WTC11 (cell line): ENCODE data around the gene ZFYVE28. TPM values are rescaled to one million over a fixed set of nuclear protein-coding genes. Genes with fewer than 3 reads are reported as not detected.

ENCODE experiments used
- ATAC-seq: fragments of 200-7000 bp; cut with Tn5 transposase; 2 replicates; pipeline ENCODE4 v1.10.0; 2021; ENCODE audit warnings: mild to moderate bottlenecking, moderate library complexity
- CTCF ChIA-PET: fragments of 300-600 bp; sonication (Branson Sonifier 250); formaldehyde crosslinking; loops from one replicate; lab custom pipeline; 2021; ENCODE audit warnings: antibody characterized with exemption; lab: Charles Lee
- POLR2A ChIA-PET: fragments of 350-600 bp; sonication (Branson Sonifier 250); formaldehyde crosslinking; loops from one replicate; lab custom pipeline; 2021; ENCODE audit warnings: antibody characterized with exemption; lab: Charles Lee
- DNase-seq: peaks from one replicate; pipeline ENCODE4 v3.0.0; 2021; ENCODE audit warnings: low spot score
- H3K27ac Mint-ChIP-seq: 2 replicates; pipeline ENCODE4 v1.8.0; 2021; ENCODE audit warnings: mixed read lengths
- H3K27me3 Mint-ChIP-seq: 2 replicates; pipeline ENCODE4 v1.8.0; 2021; ENCODE audit warnings: low read depth, mild to moderate bottlenecking, moderate library complexity, mixed read lengths
- H3K36me3 Mint-ChIP-seq: 2 replicates; pipeline ENCODE4 v1.8.0; 2021; ENCODE audit warnings: mixed read lengths
- H3K4me1 Mint-ChIP-seq: 2 replicates; pipeline ENCODE4 v1.8.0; 2022; ENCODE audit warnings: mixed read lengths
- H3K4me3 Mint-ChIP-seq: 2 replicates; pipeline ENCODE4 v1.8.0; 2021; ENCODE audit warnings: mild to moderate bottlenecking, moderate library complexity, mixed read lengths
- H3K9me3 Mint-ChIP-seq: 2 replicates; pipeline ENCODE4 v1.8.0; 2021; ENCODE audit warnings: mixed read lengths
- EMX1 ChIP-seq: fragments of 250-450 bp; sonication (Bioruptor Pico); IDR thresholded peaks from 2 replicates; pipeline ENCODE4 v1.8.0; 2021; ENCODE audit warnings: mild to moderate bottlenecking
- FOXK1 ChIP-seq: sonication (generic); formaldehyde crosslinking; IDR thresholded peaks from 2 replicates; pipeline ENCODE4 v1.8.0; 2022; ENCODE audit warnings: mild to moderate bottlenecking, moderate library complexity, missing genetic modification reagents
- FOXP1 ChIP-seq: sonication (generic); formaldehyde crosslinking; IDR thresholded peaks from 2 replicates; pipeline ENCODE4 v1.8.0; 2022; ENCODE audit warnings: missing genetic modification reagents, mild to moderate bottlenecking, moderate library complexity, borderline replicate concordance
- MYBL2 ChIP-seq: sonication (generic); formaldehyde crosslinking; IDR thresholded peaks from 2 replicates; pipeline ENCODE4 v1.8.1; 2023; ENCODE audit warnings: mild to moderate bottlenecking, moderate library complexity, missing genetic modification reagents
- NFATC4 ChIP-seq: fragments of 250-450 bp; sonication (Bioruptor Pico); IDR thresholded peaks from 2 replicates; pipeline ENCODE4 v1.9.0; 2021; ENCODE audit warnings: mild to moderate bottlenecking
- OVOL2 ChIP-seq: fragments of 250-450 bp; sonication (Bioruptor Pico); IDR thresholded peaks from 2 replicates; pipeline ENCODE4 v1.9.0; 2021; ENCODE audit warnings: mild to moderate bottlenecking, borderline replicate concordance
- SOX15 ChIP-seq: fragments of 250-450 bp; sonication (Bioruptor Pico); IDR thresholded peaks from 2 replicates; pipeline ENCODE4 v1.9.0; 2021; ENCODE audit warnings: mild to moderate bottlenecking
- SP1 ChIP-seq: sonication (generic); formaldehyde crosslinking; conservative IDR thresholded peaks from 2 replicates; pipeline ENCODE4 v1.8.1; 2022; ENCODE audit warnings: missing genetic modification reagents
- TEAD1 ChIP-seq: sonication (generic); formaldehyde crosslinking; IDR thresholded peaks from 2 replicates; pipeline ENCODE4 v1.8.0; 2022; ENCODE audit warnings: mild to moderate bottlenecking, missing genetic modification reagents
- TP53 ChIP-seq: sonication (generic); formaldehyde crosslinking; IDR thresholded peaks from 2 replicates; pipeline ENCODE4 v1.8.1; 2023; ENCODE audit warnings: mild to moderate bottlenecking, missing genetic modification reagents
- USF1 ChIP-seq: sonication (generic); formaldehyde crosslinking; IDR thresholded peaks from 2 replicates; pipeline ENCODE4 v1.8.0; 2022; ENCODE audit warnings: mild to moderate bottlenecking, missing genetic modification reagents
- ZNF138 ChIP-seq: sonication (generic); formaldehyde crosslinking; conservative IDR thresholded peaks from 2 replicates; pipeline ENCODE4 v1.8.1; 2022; ENCODE audit warnings: mild to moderate bottlenecking, moderate library complexity, missing genetic modification reagents
- ZNF219 ChIP-seq: sonication (generic); formaldehyde crosslinking; IDR thresholded peaks from 2 replicates; pipeline ENCODE4 v1.8.0; 2023; ENCODE audit warnings: missing genetic modification reagents, mild to moderate bottlenecking, borderline replicate concordance
- ZNF317 ChIP-seq: sonication (generic); formaldehyde crosslinking; IDR thresholded peaks from 2 replicates; pipeline ENCODE4 v1.8.1; 2023; ENCODE audit warnings: low read depth, mild to moderate bottlenecking, moderate library complexity, missing genetic modification reagents, borderline replicate concordance
- ZNF416 ChIP-seq: fragments of 250-450 bp; sonication (Bioruptor Pico); IDR thresholded peaks from 2 replicates; pipeline ENCODE4 v1.9.0; 2021; ENCODE audit warnings: mild to moderate bottlenecking, inconsistent platforms
- total RNA-seq: library from RNA; stranded (reverse); gene quantifications from 3 replicates; pipeline ENCODE4 v1.2.3, GENCODE V29; 2021
- TF ChIP-seq, protein P1 (sequence below): sonication (generic); formaldehyde crosslinking; IDR thresholded peaks from 2 replicates; pipeline ENCODE4 v1.8.0; 2023; ENCODE audit warnings: mild to moderate bottlenecking, missing genetic modification reagents
- TF ChIP-seq, protein P2 (sequence below): fragments of 250-450 bp; sonication (Bioruptor Pico); IDR thresholded peaks from 2 replicates; pipeline ENCODE4 v1.9.0; 2021; ENCODE audit warnings: mild to moderate bottlenecking
- TF ChIP-seq, protein P3 (sequence below): sonication (generic); formaldehyde crosslinking; IDR thresholded peaks from 2 replicates; pipeline ENCODE4 v1.8.1; 2023; ENCODE audit warnings: mild to moderate bottlenecking, missing genetic modification reagents, moderate library complexity
- TF ChIP-seq, protein P4 (sequence below): sonication (generic); formaldehyde crosslinking; IDR thresholded peaks from 2 replicates; pipeline ENCODE4 v1.8.1; 2023; ENCODE audit warnings: mild to moderate bottlenecking, missing genetic modification reagents, borderline replicate concordance
- TF ChIP-seq, protein P5 (sequence below): fragments of 250-450 bp; sonication (Bioruptor Pico); IDR thresholded peaks from 2 replicates; pipeline ENCODE4 v1.8.0; 2021; ENCODE audit warnings: mild to moderate bottlenecking
- TF ChIP-seq, protein P6 (sequence below): sonication (generic); formaldehyde crosslinking; IDR thresholded peaks from 2 replicates; pipeline ENCODE4 v1.8.0; 2022; ENCODE audit warnings: mild to moderate bottlenecking, missing genetic modification reagents

ZFYVE28 gene
- total RNA-seq, 1 experiment from 2014 or later = 7.8 TPM

DNA sequence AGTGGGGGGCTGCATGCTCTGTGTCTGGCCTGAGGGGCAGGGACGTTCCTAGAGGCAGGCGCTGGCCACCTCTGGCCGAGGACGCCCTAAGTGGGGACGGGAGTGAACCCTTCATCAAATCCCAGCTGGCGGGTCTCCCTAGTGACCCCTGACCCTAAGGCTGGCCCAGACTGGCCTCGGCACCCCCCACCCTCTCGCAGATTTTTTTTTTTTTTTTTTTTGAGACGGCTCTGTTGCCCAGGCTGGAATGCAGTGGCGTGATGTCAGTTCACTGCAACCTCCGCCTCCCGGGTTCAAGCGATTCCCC, 155.5 kb downstream of the ZFYVE28 start (continued):
- TF ChIP-seq, protein P1, sequence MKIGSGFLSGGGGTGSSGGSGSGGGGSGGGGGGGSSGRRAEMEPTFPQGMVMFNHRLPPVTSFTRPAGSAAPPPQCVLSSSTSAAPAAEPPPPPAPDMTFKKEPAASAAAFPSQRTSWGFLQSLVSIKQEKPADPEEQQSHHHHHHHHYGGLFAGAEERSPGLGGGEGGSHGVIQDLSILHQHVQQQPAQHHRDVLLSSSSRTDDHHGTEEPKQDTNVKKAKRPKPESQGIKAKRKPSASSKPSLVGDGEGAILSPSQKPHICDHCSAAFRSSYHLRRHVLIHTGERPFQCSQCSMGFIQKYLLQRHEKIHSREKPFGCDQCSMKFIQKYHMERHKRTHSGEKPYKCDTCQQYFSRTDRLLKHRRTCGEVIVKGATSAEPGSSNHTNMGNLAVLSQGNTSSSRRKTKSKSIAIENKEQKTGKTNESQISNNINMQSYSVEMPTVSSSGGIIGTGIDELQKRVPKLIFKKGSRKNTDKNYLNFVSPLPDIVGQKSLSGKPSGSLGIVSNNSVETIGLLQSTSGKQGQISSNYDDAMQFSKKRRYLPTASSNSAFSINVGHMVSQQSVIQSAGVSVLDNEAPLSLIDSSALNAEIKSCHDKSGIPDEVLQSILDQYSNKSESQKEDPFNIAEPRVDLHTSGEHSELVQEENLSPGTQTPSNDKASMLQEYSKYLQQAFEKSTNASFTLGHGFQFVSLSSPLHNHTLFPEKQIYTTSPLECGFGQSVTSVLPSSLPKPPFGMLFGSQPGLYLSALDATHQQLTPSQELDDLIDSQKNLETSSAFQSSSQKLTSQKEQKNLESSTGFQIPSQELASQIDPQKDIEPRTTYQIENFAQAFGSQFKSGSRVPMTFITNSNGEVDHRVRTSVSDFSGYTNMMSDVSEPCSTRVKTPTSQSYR = no peak
- TF ChIP-seq NFATC4 = no peak
- TF ChIP-seq EMX1 (CRISPR knock-in tag) = no peak
- TF ChIP-seq ZNF138 (CRISPR knock-in tag) = no peak
- TF ChIP-seq ZNF317 (CRISPR knock-in tag) = no peak
- no peak for TF ChIP-seq ZNF219 (CRISPR knock-in tag)
- no peak for TF ChIP-seq MYBL2 (CRISPR knock-in tag)

- peak overlapping the region; percentile 62 for H3K4me3 Mint-ChIP-seq
- TF ChIP-seq FOXP1 (no peak), ZNF317 (CRISPR knock-in tag) (no peak), OVOL2 (CRISPR knock-in tag) (no peak), FOXK1 (CRISPR knock-in tag) (peak; percentile 68), USF1 (CRISPR knock-in tag) (peak; percentile 78), ZNF416 (CRISPR knock-in tag) (no peak), TP53 (CRISPR knock-in tag) (no peak), SP1 (CRISPR knock-in tag) (peak; percentile 29; the same call in 1 of the 2 replicates), SOX15 (CRISPR knock-in tag) (no peak), ZNF138 (CRISPR knock-in tag) (no peak), TEAD1 (CRISPR knock-in tag) (0 out of 2 replicates have a peak, but pooled peaks have one; percentile 71)
- TF ChIP-seq, protein P2, sequence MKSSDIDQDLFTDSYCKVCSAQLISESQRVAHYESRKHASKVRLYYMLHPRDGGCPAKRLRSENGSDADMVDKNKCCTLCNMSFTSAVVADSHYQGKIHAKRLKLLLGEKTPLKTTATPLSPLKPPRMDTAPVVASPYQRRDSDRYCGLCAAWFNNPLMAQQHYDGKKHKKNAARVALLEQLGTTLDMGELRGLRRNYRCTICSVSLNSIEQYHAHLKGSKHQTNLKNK (CRISPR knock-in tag) = no peak
- TF ChIP-seq, protein P3, sequence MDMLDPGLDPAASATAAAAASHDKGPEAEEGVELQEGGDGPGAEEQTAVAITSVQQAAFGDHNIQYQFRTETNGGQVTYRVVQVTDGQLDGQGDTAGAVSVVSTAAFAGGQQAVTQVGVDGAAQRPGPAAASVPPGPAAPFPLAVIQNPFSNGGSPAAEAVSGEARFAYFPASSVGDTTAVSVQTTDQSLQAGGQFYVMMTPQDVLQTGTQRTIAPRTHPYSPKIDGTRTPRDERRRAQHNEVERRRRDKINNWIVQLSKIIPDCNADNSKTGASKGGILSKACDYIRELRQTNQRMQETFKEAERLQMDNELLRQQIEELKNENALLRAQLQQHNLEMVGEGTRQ (CRISPR knock-in tag) = peak; percentile 81
- TF ChIP-seq, protein P4, sequence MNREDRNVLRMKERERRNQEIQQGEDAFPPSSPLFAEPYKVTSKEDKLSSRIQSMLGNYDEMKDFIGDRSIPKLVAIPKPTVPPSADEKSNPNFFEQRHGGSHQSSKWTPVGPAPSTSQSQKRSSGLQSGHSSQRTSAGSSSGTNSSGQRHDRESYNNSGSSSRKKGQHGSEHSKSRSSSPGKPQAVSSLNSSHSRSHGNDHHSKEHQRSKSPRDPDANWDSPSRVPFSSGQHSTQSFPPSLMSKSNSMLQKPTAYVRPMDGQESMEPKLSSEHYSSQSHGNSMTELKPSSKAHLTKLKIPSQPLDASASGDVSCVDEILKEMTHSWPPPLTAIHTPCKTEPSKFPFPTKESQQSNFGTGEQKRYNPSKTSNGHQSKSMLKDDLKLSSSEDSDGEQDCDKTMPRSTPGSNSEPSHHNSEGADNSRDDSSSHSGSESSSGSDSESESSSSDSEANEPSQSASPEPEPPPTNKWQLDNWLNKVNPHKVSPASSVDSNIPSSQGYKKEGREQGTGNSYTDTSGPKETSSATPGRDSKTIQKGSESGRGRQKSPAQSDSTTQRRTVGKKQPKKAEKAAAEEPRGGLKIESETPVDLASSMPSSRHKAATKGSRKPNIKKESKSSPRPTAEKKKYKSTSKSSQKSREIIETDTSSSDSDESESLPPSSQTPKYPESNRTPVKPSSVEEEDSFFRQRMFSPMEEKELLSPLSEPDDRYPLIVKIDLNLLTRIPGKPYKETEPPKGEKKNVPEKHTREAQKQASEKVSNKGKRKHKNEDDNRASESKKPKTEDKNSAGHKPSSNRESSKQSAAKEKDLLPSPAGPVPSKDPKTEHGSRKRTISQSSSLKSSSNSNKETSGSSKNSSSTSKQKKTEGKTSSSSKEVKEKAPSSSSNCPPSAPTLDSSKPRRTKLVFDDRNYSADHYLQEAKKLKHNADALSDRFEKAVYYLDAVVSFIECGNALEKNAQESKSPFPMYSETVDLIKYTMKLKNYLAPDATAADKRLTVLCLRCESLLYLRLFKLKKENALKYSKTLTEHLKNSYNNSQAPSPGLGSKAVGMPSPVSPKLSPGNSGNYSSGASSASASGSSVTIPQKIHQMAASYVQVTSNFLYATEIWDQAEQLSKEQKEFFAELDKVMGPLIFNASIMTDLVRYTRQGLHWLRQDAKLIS = no peak
- TF ChIP-seq, protein P5, sequence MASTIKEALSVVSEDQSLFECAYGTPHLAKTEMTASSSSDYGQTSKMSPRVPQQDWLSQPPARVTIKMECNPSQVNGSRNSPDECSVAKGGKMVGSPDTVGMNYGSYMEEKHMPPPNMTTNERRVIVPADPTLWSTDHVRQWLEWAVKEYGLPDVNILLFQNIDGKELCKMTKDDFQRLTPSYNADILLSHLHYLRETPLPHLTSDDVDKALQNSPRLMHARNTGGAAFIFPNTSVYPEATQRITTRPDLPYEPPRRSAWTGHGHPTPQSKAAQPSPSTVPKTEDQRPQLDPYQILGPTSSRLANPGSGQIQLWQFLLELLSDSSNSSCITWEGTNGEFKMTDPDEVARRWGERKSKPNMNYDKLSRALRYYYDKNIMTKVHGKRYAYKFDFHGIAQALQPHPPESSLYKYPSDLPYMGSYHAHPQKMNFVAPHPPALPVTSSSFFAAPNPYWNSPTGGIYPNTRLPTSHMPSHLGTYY (CRISPR knock-in tag) = no peak
- TF ChIP-seq, protein P6, sequence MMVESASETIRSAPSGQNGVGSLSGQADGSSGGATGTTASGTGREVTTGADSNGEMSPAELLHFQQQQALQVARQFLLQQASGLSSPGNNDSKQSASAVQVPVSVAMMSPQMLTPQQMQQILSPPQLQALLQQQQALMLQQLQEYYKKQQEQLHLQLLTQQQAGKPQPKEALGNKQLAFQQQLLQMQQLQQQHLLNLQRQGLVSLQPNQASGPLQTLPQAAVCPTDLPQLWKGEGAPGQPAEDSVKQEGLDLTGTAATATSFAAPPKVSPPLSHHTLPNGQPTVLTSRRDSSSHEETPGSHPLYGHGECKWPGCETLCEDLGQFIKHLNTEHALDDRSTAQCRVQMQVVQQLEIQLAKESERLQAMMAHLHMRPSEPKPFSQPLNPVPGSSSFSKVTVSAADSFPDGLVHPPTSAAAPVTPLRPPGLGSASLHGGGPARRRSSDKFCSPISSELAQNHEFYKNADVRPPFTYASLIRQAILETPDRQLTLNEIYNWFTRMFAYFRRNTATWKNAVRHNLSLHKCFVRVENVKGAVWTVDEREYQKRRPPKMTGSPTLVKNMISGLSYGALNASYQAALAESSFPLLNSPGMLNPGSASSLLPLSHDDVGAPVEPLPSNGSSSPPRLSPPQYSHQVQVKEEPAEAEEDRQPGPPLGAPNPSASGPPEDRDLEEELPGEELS (CRISPR knock-in tag) = peak; percentile 88; the same call in 1 of the 2 replicates
Observed at GRCh38 chr4:2262145-2262943, 156.1 kb downstream of the ZFYVE28 start.

More at GRCh38 chr4:2262145-2262943, 156.1 kb downstream of the ZFYVE28 start:
- ChIA-PET POLR2A (interaction anchor here (0.9 to 1.0 kb wide), 3 partner anchors 20 to 157 kb away, joined by 3 to 4 read pairs (median 3); partner anchors contain the start of genes CFAP99, HAUS3 and POLN), CTCF (interaction anchor here (0.6 to 3.6 kb wide), 5 partner anchors 20 to 953 kb away, joined by 3 to 19 read pairs (median 4); partner anchors contain the start of genes HAUS3 and POLN)
- Mint-ChIP-seq H3K27me3 (peaks cover 7% of the 10 kb centered on the region), H3K4me1 (no peaks in the 10 kb centered on the region), H3K9me3 (no peaks in the 10 kb centered on the region), H3K36me3 (no peaks in the 10 kb centered on the region), H3K27ac (no peak overlapping the region)
- peak; percentile 93 for ATAC-seq
- peak; percentile 98 for DNase-seq
